GM21390 (cell line): ENCODE results near the gene PM20D2.
A peak's percentile ranks its signal among the peaks of the same experiment; 100 is the strongest.
"Not testable (repeated sequence)": the region's sequence is repeated elsewhere in the genome, so short reads cannot be mapped to it uniquely, and the experiment has no call there.

Source experiments
- ATAC-seq: cut with Tn5 transposase; IDR thresholded peaks from one replicate; pipeline ENCODE4 v1.9.1; 2021; ENCODE audit not compliant: unreplicated experiment

The PM20D2 gene, protein sequence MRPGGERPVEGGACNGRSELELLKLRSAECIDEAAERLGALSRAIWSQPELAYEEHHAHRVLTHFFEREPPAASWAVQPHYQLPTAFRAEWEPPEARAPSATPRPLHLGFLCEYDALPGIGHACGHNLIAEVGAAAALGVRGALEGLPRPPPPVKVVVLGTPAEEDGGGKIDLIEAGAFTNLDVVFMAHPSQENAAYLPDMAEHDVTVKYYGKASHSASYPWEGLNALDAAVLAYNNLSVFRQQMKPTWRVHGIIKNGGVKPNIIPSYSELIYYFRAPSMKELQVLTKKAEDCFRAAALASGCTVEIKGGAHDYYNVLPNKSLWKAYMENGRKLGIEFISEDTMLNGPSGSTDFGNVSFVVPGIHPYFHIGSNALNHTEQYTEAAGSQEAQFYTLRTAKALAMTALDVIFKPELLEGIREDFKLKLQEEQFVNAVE

GRCh38 chr6:89145956-89146717 lies at the start of gene PM20D2:
PM20D2 (plus strand) TSS chr6:89146055; CDS start chr6:89146145, 90 bp downstream.
- ATAC-seq = peak; percentile 76

GRCh38 chr6:89098461-89098860 lies 47.4 kb upstream of the PM20D2 start:
- ATAC-seq = no peak

- no peak for ATAC-seq
These were observed 45.7 kb upstream of the PM20D2 start for GRCh38 chr6:89100114-89100513.

DNA sequence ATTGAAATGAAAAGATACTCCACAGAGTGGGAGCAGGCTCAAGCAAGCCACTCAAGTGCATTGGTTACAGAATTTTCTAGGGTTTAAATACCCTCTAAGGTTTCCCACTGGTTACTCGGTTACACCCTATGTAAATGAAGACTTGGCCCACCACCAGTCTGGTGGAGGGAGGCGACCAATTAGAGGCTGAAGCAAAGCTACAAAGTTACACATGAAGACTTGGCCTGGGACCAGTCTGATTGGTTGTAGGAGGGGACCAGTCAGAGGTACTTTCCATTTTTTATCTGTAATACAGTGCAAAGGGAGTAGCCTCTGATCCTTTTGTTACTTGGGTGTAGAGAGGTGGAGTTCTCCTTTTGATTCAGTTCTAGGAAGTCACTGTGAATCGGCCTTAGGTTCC lies 35.6 kb upstream of the PM20D2 start:
- no peak for ATAC-seq

- ATAC-seq = no peak
These were observed 33.9 kb upstream of the PM20D2 start for GRCh38 chr6:89111933-89112332.

GRCh38 chr6:89116702-89117101 lies 29.2 kb upstream of the PM20D2 start:
- no peak for ATAC-seq

- peak; percentile 80 for ATAC-seq
These were observed 28.4 kb upstream of the PM20D2 start, which contains the start of gene SRSF12 for GRCh38 chr6:89117211-89118108. SRSF12 (minus strand) TSS chr6:89118071; CDS start chr6:89117887, 184 bp downstream.

DNA sequence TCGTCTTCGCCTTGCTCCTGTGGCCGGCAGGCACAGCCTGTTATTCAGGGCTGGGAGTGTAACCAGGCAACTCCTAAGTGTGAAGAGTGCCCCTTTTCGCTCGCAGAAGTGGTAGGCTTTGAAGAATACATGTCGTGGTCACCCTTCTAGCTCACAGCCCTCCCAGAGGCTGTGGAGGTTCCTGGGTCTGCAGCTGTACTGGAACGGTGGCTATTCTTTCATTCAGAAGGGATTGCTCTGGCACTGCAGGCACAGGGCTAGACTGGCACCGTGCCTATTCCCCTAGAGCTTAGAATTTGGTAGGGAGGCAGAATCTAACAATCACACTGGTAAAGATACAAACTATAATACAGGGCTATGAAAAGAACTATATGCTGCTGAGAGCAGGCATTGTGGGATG lies 26.9 kb upstream of the PM20D2 start:
- no peak for ATAC-seq

DNA sequence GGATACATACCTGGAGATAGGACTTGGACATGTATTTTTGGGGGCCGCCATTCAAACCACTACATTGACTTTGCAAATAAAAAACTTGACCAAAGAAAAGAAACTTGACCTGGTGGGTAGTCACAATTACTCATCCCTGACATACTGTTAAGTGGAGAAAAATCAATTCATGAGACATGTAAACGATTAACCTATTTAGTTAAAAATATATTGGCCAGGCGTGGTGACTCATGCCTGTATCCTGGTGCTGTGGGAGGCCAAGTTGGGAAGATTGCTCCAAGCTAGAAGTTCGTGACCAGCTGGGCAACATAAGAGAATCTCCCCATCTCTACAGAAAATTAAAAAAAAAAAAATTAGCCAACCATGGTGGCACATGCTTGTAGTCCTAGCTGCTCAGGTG lies 25.5 kb upstream of the PM20D2 start:
- ATAC-seq = no peak

GRCh38 chr6:89121934-89122333 lies 23.9 kb upstream of the PM20D2 start:
- ATAC-seq = no peak

DNA sequence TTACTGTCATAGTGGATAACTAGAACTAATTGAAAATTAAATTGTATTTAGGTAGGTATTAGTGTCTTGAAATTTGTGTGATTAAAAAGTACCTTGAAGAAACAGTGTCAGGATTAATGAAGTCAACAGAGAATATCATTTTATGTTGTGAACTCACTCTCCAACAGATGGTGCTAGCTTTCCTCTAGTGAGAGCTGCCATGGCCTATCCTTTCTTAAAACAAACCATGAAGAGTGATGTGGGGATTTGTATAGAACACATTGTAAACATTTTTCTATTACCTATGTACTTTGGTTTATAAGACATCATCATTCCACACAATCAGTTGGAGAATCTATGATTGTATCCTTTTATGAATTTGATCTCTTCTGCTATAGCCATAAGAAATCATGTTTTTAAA lies 23.2 kb upstream of the PM20D2 start:
- ATAC-seq = peak; percentile 57

DNA sequence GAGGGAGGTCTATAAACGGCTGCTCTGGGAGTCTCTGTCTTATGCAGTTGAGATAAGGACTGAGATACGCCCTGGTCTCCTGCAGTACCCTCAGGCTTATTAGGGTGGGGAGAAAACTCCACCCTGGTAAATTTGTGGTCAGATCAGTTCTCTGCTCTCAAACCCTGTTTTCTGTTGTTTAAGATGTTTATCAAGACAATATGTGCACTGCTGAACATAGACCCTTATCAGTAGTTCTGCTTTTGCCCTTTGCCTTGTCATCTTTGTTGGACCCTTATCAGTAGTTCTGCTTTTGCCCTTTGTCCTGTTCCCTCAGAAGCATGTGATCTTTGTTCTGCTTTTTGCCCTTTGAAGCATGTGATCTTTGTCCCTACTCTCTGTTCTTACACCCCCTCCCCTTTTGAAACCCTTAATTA lies 17.6 kb upstream of the PM20D2 start:
- ATAC-seq = not testable (repeated sequence)

DNA sequence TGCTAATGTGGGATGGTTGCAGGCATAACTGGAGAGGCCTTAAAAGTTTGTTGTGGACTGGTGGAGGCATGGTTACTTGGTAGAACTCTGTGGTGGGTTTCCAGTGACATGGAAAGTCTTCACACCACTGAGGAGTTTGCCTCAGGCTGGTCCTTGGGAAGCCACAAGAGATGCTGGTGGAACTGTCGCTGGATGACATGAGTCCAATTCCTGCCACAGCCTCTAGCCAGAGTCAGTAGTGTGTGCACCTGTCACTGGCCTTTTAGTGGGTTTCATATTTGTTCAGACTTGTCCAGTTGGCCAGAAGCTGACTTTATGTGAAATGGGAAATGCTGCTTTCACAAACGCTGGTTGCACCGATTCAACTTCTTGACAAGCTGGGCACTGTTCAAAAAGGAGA lies 14.3 kb upstream of the PM20D2 start:
- ATAC-seq = no peak

GRCh38 chr6:89132057-89132456 lies 13.8 kb upstream of the PM20D2 start:
- no peak for ATAC-seq

DNA sequence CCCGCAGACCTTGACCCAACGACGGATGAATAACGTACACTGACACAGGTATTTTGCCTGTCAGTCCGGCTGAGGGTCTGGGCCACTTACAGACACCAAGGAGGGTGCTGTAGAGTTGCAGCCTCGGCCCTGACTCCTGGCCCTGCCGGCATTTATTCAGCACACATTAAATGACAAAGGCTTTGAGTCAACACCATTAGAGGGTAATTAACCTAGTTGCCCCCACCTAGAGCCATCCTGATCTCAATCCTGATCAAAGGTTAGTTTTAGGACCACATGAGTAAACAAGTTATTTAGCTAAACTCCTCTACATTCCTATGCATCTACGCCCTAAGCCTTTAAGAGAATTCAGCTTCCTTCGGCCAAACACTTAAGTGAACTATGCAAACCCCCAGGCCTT lies 11.9 kb upstream of the PM20D2 start:
- no peak for ATAC-seq

GRCh38 chr6:89134723-89135122 lies 11.1 kb upstream of the PM20D2 start:
- ATAC-seq = no peak

GRCh38 chr6:89138173-89138572 lies 7.7 kb upstream of the PM20D2 start:
- no peak for ATAC-seq

DNA sequence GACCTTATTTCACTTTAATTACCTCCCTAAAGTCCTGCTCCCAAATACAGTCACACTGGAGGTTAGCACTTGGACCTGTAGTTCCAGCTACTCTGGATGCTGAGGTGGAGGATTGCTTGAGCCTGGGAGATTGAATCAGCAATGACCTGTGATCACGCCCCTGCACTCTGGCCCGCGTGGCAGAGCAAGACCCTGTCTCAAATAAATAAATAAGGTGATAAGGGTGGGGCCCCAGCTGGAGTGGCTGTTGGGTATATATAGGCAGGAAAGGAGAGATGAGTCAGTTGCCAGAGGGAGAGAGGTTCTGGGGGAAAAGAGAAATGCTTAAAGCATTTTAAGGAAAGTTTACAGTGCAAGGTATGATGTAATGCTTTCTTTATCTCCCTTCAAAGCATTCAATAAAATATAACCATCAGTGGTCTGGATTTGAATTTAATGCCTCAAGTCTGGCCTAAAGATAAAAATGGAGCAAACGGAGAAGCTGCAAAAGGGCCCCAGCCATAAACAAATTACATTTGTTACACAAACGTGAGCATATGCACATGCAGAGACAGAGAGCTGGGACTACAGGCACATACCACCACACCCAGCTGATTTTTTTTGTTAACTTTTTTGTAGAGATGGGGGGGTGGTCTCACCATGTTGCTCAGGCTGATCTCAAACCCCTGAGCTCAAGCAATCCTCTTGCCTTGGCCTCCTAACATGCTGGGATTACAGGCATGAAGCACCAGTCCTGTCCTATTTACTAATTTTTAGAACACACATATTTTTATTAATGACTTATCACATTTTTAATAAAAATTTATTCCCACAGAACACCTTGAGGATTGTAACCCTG lies 6.1 kb upstream of the PM20D2 start:
- no peak for ATAC-seq

DNA sequence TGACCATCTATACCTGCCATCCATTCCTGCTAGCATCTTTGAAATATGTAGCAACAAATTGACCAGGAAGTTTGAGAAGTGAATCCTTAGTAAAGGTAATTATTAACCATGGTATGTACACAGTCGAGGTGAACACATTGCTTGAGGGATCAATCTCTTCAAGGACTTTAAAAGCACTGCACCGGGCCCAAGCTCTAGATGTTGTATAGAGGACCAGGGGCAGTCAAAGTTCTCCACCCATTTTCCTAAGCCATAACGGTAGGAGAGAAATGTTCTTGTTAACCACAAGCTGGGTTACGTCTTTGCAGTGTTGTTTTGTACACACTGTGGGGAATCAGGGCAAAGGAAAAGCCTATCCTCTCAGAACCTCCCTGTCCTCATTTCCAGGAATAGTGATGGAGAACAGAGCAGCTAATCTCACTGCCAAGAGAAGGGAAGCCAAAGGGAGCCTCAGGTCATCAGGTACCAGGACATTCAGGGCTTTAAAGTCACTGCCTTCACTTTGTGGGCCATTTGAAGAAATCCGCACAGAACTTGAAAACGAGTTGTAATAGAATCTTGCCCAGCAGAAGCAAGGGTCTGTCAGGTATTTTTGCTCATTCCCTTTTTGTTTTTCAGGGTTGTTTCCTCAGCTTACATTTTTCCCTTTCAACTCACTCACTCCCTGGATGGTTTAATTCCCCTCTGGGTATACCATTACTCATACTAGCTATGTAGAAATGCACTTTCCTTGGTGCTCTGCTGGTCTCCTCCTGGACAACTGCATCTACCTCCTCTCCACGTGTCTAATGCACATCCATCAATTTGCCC lies 5.3 kb upstream of the PM20D2 start:
- ATAC-seq = no peak
